GM12865 (cell line): ENCODE data around the gene HIPK4.

Source experiments
- DNase-seq: peaks from one replicate; pipeline ENCODE4 v3.0.0; 2010; ENCODE audit warnings: low read depth
- H3K4me3 ChIP-seq: 2 replicates; pipeline ENCODE4 v1.5.1; 2011; ENCODE audit warnings: mild to moderate bottlenecking, low read depth, low read length, control low read depth
- TF ChIP-seq, protein P1 (sequence below): IDR thresholded peaks from 2 replicates; pipeline ENCODE4 v1.5.1; 2011; ENCODE audit warnings: low read length, control low read depth, low read depth, inconsistent platforms; ENCODE audit not compliant: insufficient read depth; ENCODE audit errors: missing control alignments

Gene HIPK4

GRCh38 chr19:40362160-40362559 is 27.8 kb downstream of the HIPK4 start:
- H3K4me3 ChIP-seq = no peak overlapping the region
- DNase-seq = no peak
- TF ChIP-seq, protein P1, sequence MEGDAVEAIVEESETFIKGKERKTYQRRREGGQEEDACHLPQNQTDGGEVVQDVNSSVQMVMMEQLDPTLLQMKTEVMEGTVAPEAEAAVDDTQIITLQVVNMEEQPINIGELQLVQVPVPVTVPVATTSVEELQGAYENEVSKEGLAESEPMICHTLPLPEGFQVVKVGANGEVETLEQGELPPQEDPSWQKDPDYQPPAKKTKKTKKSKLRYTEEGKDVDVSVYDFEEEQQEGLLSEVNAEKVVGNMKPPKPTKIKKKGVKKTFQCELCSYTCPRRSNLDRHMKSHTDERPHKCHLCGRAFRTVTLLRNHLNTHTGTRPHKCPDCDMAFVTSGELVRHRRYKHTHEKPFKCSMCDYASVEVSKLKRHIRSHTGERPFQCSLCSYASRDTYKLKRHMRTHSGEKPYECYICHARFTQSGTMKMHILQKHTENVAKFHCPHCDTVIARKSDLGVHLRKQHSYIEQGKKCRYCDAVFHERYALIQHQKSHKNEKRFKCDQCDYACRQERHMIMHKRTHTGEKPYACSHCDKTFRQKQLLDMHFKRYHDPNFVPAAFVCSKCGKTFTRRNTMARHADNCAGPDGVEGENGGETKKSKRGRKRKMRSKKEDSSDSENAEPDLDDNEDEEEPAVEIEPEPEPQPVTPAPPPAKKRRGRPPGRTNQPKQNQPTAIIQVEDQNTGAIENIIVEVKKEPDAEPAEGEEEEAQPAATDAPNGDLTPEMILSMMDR = no peak

- H3K4me3 ChIP-seq = no peak overlapping the region
- DNase-seq = no peak
- TF ChIP-seq, protein P1 = no peak
Measured at GRCh38 chr19:40360708-40361241, 29.2 kb downstream of the HIPK4 start.

DNA sequence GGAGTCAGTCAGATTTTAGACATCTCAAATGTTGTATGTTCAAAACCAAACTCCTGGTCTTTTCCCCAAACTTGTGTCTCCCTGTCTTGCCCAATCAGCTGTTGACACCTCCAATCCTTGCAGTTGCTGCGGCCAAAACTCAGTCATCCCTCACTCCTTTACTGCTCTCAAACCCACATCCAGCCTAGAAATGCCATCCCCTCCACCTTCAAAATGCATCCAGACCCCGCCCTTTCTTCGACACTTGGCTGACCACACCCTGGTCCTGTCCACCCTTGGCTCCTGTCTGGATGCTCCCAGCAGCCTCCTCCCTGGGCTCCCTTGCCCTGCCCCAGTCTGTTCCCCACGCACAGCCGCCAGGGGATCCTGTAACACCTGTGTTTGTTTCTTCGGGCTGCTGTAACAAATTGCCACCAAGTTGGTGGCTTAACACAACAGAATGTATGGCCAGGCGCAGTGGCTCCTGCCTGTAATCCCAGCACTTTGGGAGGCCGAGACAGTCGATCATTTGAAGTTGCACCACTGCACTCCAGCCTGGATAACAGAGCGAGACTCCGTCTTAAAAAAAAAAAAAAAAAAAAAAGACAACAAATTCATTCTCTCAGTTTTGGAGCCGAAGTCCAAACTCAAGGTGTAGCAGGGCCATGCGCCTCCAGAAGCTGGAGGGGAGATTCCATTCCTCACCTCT is 29.8 kb downstream of the HIPK4 start:
- no peak for DNase-seq
- no peak overlapping the region for H3K4me3 ChIP-seq
- TF ChIP-seq, protein P1 = no peak

GRCh38 chr19:40358773-40359172 is 31.2 kb downstream of the HIPK4 start:
- DNase-seq = peak; percentile 75
- TF ChIP-seq, protein P1 = no peak
- H3K4me3 ChIP-seq = no peak overlapping the region

- TF ChIP-seq, protein P1 = no peak
- no peak for DNase-seq
- H3K4me3 ChIP-seq = no peak overlapping the region
Measured at GRCh38 chr19:40357640-40358039, 32.3 kb downstream of the HIPK4 start.

GRCh38 chr19:40356681-40357595 is 33.0 kb downstream of the HIPK4 start:
- DNase-seq = peak; percentile 30
- no peak overlapping the region for H3K4me3 ChIP-seq
- TF ChIP-seq, protein P1 = no peak
